ENCODE data around the gene ZNF653. TPM values are rescaled to one million over a fixed set of nuclear protein-coding genes. Genes with fewer than 3 reads are reported as not detected.

The ZNF653 gene, protein sequence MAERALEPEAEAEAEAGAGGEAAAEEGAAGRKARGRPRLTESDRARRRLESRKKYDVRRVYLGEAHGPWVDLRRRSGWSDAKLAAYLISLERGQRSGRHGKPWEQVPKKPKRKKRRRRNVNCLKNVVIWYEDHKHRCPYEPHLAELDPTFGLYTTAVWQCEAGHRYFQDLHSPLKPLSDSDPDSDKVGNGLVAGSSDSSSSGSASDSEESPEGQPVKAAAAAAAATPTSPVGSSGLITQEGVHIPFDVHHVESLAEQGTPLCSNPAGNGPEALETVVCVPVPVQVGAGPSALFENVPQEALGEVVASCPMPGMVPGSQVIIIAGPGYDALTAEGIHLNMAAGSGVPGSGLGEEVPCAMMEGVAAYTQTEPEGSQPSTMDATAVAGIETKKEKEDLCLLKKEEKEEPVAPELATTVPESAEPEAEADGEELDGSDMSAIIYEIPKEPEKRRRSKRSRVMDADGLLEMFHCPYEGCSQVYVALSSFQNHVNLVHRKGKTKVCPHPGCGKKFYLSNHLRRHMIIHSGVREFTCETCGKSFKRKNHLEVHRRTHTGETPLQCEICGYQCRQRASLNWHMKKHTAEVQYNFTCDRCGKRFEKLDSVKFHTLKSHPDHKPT
- 10 to 100 TPM; 20.6 to 20.8 TPM for total RNA-seq

GRCh38 chr19:11505504-11506100 is at the start of gene ZNF653:
TSS of gene ZNF653 (minus strand) at chr19:11505839. CDS start at chr19:11505786, 53 bp downstream.

DNA sequence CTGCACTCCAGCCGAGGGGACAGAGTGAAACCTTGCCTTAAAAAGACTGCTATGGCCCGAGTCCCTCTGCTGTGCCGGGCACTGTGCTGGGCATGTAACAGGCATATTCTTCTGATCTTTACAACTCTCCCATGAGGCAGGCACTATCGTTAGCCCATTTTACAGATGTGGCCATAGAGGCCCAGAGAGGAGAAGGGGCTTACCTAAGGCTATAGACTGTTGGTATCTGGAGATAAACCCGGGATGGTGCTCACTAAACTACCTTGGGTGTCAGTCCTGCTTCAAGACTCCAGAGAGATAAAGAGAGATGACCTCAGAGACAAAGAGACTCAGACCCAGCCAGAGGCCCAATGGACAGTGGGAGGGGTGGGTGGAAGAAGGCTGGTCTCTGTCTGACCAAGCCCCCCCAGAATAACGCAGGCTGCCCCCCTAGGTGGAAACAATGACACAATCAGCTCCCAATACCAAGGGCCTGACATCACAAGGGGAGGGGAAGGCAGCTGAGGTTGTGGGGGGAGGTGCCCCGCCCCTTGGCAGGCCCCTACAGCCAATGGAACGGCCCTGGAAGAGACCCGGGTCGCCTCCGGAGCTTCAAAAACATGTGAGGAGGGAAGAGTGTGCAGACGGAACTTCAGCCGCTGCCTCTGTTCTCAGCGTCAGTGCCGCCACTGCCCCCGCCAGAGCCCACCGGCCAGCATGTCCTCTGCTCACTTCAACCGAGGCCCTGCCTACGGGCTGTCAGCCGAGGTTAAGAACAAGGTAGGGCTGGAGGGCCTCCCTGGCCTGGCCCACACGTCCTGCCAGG is 32.8 kb upstream of the ZNF653 start, which contains the start of gene CNN1:
CNN1 (plus strand) TSS at position 620 of the 805 bp plus-strand sequence; CDS start at position 697, 77 bp downstream.

GRCh38 chr19:11528551-11529341 is 23.1 kb upstream of the ZNF653 start, which contains the start of gene ECSIT:
TSS of gene ECSIT (minus strand) at chr19:11529134. CDS start at chr19:11519170, 9,964 bp downstream.

DNA sequence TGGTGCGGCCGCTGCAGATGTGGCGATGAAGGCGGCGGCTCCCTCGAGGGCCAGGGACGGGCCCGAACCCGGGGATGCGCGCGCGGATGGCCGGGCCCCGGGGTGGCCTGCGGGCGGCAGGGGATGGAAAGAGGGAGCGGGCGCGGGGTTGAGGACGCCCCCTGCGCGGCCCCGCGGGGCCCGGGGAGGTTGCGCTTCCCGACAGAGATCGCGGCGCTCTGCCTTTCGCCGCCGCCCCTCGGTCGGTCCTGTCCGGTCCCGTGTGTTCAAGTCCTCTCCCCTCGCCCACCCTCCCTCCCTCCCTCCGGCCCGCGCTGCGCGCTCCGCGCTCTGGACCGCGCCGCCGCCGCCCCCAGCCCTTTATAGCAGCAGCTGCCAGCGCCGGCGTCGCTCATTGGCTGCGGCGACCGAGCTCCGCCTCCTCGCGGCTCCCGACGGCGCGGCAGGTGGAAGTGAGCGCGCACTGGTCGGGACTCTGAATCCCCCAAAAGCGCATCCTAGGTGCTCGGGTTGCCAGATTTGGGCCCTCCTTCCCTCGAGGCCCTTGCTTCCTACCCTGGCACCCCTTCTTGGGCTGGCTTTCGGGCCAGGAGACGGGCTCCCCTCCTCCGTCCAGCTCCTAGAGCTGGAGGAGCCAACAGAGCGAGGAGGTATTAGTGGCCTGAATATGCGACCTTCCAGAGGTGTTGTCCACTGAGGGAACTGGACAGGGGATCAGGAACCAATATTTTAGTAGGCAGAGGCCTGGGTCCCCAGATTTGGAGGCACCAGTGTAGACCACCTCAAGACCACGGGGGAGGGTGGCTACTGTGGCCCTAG is 24.7 kb downstream of the ZNF653 start, which contains the start of gene ELAVL3:
ELAVL3 (minus strand) TSS at position 332 of the 819 bp plus-strand sequence. CDS start 438 bp downstream, outside the sequence.

DNA sequence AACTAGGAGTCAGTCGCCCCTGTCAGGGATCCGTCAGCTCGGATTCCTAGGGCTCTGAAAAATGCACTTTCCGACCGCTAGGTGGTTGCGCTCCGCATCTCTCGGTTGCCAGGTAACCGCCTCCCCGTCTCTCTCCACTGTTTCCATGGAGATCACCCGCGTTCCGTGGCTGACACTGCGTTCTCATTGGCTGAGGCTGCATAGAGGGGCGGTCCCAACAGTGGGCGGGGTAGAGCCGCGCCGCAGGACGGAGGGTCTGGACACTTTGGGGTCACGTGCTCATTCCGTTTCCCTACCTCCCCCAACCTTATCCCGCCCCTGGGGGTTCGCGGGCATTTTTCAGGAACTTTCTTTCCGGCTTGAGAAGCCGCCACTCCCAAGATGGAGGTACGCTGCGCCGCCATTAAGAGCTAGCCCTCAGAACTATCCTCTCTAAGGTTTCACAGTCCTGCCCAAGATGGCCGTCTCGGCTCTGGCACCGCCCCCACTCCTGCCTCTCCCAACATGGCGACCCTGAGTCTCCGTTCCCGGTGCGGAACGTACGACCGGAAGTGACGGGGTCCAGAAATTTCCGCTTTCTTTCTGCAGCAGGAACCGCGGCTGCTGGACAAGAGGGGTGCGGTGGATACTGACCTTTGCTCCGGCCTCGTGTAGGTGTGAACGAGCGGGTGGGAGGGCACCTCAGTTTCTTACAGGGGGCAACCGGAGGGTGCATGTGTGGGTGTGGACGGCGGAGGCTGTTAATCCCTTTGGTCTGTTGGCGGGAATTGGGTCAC is 70.4 kb downstream of the ZNF653 start, which contains the start of the genes ODAD3 and PRKCSH:
ODAD3 (minus strand) TSS at position 65 of the 776 bp plus-strand sequence. CDS start 105 bp downstream, outside the sequence.
PRKCSH (plus strand) TSS at position 579 of the 776 bp plus-strand sequence. CDS start 483 bp downstream, outside the sequence.

Small RNA genes within 50 kb of the gene (microRNA-seq; reads per million reads assigned to microRNA genes)
- 0.83 reads per million for gene MIR7974 (ENCODE audit: borderline microRNAs expressed, borderline replicate concordance)

Other genes with a start within 250 kb of the ZNF653 start
- under 1 TPM; 0.28 to 0.39 TPM for gene DOCK6, start 243.3 kb downstream of the ZNF653 start, total RNA-seq
- not detected for gene TSPAN16, start 209.7 kb downstream of the ZNF653 start, total RNA-seq
- 1 to 10 TPM; 6.4 to 7.0 TPM for gene RAB3D, start 166.2 kb downstream of the ZNF653 start, total RNA-seq
- gene TMEM205, start 159.6 kb downstream of the ZNF653 start, total RNA-seq = 10 to 100 TPM; 25.2 to 25.4 TPM
- gene CCDC159, start 159.3 kb downstream of the ZNF653 start, total RNA-seq = 10 to 100 TPM; 21.4 to 22.4 TPM
- gene PLPPR2, start 150.4 kb downstream of the ZNF653 start, total RNA-seq = 1 to 10 TPM; 1.6 to 2.6 TPM
- gene SWSAP1, start 131.2 kb downstream of the ZNF653 start, total RNA-seq = 1 to 10 TPM; 3.7 to 4.3 TPM
- gene EPOR, start 121.5 kb downstream of the ZNF653 start, total RNA-seq = 1 to 10 TPM; 5.8 to 6.1 TPM
- not detected for gene RGL3, start 86.5 kb downstream of the ZNF653 start, total RNA-seq
- not detected for gene ODAD3, start 70.7 kb downstream of the ZNF653 start, total RNA-seq
- 100 to 1,000 TPM; 324 to 337 TPM for gene PRKCSH, start 70.2 kb downstream of the ZNF653 start, total RNA-seq
- under 1 TPM in 1 of 2 experiments, not detected in 1; 0.58 TPM for gene ELAVL3, start 24.8 kb downstream of the ZNF653 start, total RNA-seq
- gene ECSIT, start 23.3 kb upstream of the ZNF653 start, total RNA-seq = 10 to 100 TPM; 23.5 TPM
- gene CNN1, start 33.0 kb upstream of the ZNF653 start, total RNA-seq = not detected
- 10 to 100 TPM; 43.0 to 45.9 TPM for gene ELOF1, start 53.4 kb upstream of the ZNF653 start, total RNA-seq
- gene ACP5, start 71.8 kb upstream of the ZNF653 start, total RNA-seq = 10 to 100 TPM; 24.9 to 27.7 TPM
- gene ZNF627, start 91.6 kb upstream of the ZNF653 start, total RNA-seq = 1 to 10 TPM; 5.6 to 5.7 TPM
- 1 to 10 TPM; 4.8 to 5.2 TPM for gene ZNF823, start 233.1 kb upstream of the ZNF653 start, total RNA-seq